Activated T-cell treated with anti-CD3 and anti-CD28 coated beads for 24 hours (primary cell): Measurements from ENCODE around the gene GRID1.

Experiments used
- DNase-seq: peaks from one replicate; pipeline ENCODE4 v3.0.0-alpha.2; 2020; ENCODE audit warnings: low read depth

Gene GRID1

DNA sequence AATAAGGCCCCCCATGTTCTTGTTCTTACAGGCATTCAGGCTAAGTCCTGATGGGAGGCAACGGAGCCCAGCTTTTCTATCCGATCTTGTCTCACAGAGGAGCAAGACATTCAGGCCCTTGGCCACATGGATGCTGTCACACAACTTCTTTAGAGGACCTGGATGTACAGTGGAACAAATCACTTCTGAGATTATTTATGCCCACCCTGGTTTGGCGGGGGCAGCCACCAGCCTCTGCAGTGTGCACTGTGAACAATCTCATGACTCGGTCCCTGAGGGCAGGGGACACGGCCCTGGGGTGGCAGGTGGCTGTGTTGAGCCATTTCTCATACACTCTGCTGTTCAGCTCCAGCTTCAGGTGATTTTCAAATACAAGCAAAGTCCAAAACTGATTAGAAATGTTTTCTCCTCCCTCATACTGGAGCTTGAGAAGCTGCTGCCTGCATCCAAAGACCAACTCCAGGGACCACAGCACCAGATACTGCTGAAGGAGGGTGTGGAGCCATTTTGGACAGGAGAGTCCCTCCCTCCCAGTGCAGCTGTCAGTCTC, 441.3 kb downstream of the GRID1 start:
- no peak for DNase-seq

DNA sequence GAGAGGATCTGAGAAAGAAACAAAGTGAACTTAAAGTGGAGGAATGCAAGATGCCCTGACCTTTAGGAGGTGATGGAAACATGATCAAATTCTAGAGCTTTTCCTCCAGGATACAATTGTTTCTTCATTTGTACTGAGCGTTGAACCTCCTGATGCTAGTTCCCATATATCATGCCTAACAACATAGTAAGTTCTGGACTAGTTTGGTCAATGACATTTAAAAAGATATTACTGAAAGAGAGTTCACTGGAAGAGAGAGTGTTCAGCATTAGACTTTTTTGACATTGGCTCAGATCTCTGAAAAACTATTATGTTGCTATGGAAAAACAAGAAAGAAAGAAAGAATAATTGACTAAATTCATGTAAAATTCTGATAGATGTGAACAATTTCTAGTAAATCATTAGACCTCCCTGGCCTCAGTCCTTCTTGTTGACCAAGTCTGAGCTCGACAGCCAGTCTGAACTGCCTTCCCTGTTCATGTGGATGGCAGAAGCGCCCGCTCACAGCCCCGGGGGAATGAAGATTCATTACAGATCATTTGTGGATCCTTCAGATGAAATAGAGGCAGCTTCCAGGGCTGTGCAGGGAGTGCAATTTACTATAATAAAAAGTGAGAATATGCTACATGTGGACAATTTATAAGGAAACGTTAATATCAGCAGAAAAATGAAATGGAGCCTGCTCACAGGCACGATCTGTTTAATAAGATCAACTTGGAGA, 442.1 kb downstream of the GRID1 start:
- no peak for DNase-seq

DNA sequence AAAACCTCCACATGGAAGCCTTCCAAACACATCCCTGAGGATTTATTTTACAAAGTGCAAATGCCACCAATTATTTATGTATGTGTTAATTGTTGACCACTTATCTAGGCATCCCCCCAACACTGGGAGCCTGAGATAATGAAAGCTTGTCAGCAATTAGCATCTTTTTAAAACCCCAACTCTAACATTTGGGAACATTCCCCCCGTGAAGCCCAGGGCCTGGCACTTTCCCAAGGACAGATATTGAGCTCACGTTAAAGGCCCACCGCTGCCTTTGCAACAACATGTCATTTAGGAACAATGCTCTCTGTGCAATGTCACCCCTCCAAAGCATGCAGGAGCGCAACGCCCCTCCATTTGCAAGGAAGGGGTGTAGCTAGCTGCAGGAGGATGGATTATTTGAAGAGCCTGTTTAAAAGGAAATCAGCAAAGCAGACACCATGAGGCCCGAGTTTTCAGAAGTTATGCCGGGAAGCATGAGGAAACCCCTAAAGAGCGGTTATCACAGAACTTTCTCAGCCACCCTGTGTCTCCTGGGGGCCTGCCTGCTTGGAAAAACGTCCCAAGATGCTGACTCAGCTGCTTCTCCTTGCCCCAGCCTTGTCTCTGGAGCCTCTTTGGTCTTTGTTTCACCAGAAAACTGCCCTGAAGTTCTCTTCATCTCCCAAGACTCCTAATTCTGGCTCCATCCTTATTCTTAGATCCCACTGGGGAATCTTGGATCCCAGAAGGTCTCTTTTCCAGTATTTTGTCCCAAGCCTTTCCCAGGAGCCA, 444.1 kb downstream of the GRID1 start:
- no peak for DNase-seq

DNA sequence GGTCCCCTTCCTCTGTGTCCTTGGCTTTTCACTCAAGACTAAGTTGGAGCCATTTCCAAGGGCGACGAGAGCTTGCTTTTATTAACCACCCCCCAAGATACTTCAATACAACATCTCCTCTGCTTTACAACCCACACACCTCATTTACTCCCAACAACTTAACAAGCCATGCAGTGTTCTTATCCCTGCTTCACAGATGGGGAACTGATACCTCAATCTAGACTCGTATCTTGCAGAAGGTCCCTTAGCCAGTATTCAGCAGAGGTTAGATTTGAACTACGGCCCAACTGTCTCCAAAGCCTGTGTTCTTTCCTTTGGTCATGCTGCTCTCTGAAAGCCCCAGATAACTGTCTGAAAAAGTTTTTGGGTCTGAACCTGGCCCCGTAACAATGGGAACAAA, 444.8 kb downstream of the GRID1 start:
- no peak for DNase-seq

DNA sequence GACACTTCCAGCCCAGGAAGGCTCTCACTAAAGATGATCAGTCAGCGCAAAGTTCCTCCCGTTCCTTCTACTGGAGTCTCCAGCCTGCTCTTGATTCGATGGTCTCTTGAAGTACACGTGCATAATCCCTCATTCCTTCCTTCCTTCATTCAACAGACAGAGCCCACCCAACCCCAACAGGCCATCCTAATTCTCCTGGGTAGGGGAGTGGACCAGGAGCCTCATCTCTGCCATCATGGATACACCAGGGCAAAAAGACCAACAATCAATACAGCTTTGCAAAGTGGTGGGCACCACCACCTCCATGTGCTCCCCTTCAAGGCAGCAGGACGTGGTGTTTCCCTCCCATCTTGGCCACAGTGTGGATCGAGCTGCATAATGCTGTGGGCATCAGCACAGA, 446.3 kb downstream of the GRID1 start:
- no peak for DNase-seq

DNA sequence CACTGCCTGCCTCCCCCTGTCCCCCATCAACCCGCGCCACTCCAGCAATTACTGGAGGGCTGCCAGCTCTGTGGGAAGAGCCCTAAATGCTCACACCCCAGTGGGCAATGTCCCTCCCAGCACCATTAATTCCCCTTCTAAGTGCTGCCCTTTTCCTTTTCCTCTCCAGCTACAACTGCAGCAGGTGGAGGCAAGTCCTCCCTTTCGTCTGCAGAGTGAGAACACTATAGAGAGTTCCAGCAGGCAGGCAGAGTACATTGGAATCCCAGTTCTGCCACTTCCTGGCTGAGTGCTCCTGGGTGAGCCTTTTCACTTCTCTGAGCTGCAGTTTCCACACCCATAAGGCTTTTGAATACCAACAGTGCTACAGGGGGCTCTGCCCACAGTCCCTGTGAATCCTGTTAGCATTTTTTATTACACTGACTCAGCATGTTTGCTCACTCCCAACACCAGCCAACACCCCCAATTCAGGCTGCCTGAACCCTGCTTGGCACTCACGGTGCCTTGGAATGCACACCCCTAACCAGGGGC, 447.0 kb downstream of the GRID1 start:
- no peak for DNase-seq

DNA sequence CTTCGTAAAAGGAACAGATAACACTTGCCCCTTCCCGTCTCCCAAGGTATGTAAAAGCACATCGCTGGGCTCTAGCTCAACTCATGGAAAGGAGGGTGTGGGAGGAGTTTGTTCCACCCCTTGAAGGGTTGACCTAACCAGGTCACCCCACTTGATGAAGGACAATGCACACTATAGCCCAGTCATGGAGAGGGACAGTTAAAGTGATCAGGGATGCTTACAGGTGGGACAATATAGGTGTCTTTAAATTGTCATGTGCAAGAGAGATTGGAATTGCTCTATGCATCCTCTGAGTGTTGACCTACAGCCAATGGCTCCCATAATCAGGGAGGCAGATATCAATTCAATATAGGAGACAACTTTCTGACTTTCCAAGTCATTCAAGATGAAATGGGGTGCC, 448.2 kb downstream of the GRID1 start:
- no peak for DNase-seq

DNA sequence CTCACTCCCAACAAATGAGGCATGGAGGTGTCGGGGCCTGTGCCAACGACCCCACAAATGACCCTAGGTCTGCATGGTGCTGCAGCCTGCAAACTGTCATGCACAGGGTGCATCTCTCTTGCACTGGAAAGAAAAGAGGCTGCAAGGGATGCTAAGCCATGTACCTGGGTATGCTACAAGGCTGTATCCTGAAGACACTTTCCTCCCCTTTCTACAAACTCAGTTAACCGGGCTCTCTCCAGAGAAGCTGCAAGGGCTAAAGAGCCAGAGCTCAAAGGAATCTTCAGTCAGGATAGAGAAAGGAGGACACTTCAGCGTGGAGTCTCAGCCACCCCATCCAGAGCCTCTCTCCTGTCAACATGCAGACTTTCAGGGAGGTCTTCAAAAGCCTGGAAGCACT, 449.0 kb downstream of the GRID1 start:
- DNase-seq: no peak

DNA sequence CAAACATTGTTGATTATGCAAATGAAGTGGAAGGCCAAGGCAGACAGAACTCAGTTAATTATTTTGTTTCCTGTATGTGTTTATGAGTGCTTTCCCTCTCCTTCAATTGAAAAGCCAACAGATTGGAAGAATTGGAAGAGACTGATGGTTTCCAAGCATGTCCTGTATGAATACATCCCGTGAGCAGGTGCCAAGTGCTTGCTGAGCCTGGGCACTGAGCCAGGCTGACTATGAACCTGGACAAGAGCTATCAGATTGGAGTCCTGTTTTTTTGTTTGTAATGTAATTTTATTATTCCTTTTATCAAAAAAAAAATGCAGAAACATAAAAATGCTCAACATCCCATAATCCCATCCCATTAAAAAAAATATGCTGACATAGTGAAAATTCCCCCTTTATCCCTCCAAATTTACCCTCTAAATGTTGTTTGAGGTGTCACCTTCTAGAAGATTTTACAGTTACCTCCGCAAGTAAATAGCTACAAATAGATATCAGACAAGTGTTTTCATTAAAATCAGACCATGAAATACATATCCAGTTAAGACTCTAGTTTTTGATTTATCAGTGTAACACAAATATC, 449.5 kb downstream of the GRID1 start:
- DNase-seq: no peak

DNA sequence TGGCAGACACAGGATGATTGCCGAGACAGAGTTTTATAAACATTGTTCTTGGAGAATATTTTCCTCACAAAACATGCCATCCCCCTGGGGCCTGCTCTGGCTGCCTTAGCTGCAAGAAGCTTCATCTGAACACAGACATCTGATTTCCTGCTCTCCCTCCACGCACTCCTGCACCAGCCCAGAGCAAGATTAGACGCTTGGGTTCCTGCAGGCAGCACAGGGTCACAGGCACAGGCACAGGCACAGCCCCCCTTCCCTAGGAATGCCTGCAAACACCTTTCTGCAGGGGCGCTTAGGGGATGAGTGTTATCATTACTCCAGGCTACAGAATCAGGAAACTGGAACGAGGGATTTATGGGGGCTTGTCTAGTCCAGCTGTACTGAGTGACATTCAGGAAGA, 450.3 kb downstream of the GRID1 start:
- DNase-seq: no peak

DNA sequence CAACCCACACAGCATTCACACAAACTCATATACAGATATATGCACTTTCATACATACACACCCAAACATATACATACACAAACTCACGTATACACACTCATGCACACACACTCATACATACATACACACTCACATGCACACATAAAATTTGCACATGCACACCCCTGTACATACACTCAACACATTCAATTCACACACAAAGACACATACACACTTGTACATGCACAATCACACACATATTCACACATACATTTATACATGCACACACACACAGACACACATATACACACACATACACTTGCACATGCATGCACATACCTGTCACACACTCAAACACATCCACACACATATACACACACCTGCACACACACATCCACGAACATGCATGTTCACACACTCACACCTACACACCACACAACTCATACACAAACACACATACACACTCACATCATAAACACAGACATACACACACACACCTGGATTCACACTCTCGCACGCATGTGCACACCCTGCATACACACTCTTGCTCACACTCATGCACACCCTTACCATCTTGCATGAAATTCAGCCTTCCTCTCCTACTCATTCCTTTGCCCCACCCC, 451.2 kb downstream of the GRID1 start:
- no peak for DNase-seq

DNA sequence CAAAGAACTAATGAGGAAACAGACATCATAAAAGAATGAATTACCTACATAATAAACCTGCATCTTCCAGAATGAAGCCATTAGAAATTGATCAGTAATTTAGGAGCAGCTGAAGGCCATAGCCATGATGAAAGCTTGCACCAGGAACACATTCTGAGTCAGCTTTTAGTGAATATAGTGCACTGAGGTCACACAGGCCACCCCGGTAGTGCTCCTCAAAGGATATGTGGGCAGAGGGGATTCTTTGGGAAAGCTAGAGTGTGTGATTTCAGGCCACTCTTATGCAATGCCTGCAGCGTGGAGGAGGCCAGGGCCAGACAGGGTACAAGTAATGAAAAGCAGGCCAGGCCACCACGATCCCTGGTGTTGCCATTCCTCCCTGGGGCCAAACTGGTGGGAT, 451.9 kb downstream of the GRID1 start:
- no peak for DNase-seq

DNA sequence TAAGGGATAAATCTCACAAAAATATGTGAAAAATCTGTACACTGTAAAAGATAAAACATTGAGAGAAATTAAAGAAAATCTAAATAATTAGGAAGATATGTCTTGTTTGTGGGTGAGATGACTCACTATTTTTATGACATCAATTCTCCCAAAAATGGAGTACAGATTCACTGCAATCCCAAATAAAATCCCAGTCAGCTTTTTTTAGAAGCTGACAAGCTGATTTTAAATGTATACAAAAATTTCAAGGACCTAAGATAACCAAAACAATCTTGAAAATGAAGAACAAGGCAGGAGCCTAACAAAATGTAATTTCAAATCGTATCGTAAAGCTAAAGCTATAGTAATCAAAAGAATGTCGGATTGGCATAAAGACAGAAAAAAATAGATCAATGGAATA, 458.1 kb downstream of the GRID1 start:
- no peak for DNase-seq

DNA sequence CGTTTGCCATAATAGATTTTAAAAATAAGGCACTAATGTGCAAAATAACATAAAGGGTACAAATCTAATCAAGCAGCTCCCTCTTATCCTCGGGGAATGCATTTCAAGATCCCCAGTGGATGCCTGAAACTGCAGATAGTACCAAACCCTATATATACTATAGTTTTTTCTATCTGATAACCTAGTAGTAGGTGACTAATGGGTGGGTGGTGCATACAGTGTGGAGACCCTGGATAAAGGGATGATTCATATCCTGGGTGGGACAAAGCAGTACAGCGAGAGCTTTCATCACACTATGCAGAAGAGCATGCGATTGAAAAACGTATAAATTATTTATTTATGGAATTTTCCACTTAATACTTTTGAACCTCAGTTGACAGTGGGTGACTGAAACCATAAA, 464.5 kb downstream of the GRID1 start:
- DNase-seq: no peak

DNA sequence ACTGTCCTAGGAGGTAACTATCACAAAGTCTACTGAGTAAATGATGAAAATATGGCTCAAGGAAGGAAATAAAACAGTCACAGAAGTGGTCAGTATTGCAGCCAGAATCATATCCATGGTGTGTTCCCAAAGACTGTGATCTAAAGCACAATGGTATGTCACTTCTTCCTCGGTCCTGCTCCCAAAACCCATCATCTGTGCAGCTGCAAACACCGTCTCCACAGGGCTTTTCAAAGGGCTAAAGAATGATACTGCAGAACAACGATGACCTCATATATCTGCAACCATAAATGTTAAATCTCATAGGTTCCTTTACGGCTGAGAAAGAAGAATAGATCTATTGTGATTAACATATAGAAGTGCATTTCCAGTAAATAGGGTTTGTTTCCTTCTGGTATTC, 465.0 kb downstream of the GRID1 start:
- no peak for DNase-seq

DNA sequence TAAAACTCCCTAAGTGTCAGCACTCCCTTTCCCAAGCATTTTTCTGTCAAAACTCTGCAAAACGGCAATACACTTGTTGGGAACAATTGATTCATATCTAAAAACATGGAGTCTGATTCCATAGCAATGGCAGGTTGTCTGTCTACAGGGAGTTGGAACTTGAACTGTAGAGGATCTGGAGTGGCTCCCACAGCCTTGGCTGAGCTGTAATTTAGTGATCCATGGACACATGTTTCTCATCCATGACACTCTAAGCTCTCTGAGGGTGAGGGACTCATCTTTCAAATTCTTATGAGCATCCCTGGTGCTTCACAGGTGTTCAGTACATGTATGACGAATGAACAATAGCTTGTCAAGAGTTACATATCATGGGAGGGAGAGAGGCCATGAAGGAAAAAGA, 466.1 kb downstream of the GRID1 start:
- DNase-seq: no peak

DNA sequence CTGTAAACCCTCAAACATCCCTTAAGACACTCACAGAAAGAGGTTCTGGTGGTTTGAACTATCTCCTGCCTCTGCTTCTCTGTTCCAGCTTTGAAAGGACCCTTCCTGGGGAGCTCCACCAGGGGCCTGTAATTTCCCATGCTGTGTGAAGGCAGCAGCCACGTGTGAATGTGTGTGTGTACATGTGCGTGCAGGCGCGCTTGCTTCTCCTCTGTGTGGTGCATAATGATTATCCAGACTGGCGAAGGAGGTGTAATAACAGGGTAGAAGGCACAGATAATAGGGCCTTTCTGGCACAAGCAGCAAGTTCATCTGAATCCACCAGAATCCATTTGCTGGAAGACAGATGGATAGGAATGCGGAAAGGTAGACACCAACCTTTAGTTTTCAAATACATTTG, 466.5 kb downstream of the GRID1 start:
- no peak for DNase-seq

DNA sequence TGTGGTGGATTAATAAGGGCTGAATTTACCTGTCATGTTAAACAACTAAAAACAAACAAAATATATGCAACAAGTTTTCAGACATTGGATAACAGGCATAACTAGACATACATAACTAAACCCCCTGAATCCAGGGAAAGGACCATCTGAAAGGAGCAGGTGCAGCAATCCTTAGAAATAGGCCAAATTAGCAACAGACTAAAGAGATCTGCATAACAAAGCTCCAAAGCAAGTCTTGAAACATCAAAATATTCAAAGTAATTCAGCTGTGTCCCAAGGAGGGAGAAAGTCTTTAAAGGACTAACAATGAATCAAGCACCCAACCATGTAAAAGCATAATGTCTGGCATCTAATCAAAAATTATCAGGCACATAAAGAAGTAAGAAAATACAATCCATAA, 475.1 kb downstream of the GRID1 start:
- DNase-seq: no peak

DNA sequence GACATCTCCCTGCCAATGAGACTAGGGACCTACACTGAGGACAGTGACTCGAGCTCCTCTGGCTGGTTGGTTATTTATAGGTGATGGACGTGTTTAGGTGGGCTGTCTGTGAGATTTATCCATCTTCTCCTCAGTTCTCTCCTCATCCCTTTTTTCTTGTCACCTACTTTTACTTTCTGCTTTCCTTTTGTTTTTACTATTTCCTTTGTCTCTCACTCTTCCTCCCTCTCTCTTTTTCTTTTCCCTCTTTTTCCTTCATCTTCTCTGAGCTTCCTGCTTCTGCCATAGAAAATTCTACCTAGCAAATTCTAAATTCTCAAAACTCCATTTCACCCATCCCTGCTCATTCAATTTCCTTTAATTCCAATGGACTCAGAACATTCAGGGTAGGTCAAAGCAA, 478.0 kb downstream of the GRID1 start:
- DNase-seq: no peak

DNA sequence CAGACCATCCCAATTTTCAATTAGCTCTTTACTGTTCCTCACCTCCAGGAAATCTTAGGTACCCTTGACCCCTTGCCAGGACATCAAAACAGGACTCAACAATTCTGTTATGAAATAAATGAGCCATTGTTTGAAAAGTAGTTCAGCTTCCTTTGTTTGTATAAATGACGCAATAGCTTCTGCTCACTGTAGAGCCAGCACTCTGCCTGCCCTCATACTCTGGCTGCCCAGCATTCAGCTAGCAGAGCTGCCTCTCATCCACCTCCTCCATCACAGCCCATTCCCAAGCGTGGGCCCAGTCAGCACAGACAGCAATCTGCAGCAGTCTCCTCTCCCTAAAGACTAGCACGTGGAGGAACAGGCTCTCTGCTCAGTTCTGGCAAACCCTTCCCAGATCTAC, 478.6 kb downstream of the GRID1 start:
- no peak for DNase-seq

DNA sequence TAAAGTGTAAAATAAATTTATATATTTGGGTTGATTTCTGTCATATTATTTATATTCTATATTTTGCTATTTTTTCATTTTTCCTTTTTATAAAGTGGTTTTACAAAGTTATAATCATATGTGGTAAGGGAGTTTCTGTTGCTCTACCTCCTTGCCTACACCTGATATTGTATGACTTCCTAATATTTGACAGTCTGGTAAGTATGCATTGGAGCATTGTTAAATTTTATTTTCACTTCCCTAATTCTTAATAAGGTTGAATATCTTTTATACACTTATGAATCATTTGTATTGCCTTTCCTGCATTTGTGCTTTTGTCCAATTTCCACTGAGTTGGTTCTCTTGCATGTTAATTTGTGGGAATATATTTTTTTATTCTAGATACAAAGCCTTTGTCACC, 492.4 kb downstream of the GRID1 start:
- DNase-seq: no peak

DNA sequence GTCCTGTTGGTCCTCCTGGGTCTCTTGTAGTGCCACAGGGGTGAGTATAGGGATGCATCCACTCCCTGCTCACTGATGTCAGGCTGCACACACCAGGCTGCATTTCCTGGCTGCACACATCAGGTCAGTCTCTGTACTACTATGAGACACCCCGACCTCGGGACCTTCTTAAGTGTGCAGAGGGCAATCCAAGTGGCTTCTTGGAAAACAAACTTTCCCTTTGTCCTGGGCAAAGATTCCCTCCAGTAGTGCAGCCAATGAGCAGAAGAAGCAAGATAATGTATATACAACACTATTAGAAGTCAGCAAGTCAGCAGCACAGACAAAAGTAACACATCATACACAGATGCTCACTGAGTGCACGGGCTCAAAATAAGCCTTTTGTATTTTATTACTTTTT, 493.5 kb downstream of the GRID1 start:
- no peak for DNase-seq
